VCaP (cell line): ENCODE data around the gene TNFRSF25.

Experiments used
- H3K27ac ChIP-seq: fragments of 450-650 bp; 2 replicates; pipeline ENCODE4 v1.5.1; 2017
- TF ChIP-seq, protein P1 (sequence below): fragments of 450-650 bp; conservative IDR thresholded peaks from 2 replicates; pipeline ENCODE4 v1.5.1; 2017; ENCODE audit warnings: mild to moderate bottlenecking, moderate library complexity

TNFRSF25 gene

GRCh38 chr1:6510493-6510892 is 44.5 kb upstream of the TNFRSF25 start:
- H3K27ac ChIP-seq: no peak overlapping the region
- TF ChIP-seq, protein P1, sequence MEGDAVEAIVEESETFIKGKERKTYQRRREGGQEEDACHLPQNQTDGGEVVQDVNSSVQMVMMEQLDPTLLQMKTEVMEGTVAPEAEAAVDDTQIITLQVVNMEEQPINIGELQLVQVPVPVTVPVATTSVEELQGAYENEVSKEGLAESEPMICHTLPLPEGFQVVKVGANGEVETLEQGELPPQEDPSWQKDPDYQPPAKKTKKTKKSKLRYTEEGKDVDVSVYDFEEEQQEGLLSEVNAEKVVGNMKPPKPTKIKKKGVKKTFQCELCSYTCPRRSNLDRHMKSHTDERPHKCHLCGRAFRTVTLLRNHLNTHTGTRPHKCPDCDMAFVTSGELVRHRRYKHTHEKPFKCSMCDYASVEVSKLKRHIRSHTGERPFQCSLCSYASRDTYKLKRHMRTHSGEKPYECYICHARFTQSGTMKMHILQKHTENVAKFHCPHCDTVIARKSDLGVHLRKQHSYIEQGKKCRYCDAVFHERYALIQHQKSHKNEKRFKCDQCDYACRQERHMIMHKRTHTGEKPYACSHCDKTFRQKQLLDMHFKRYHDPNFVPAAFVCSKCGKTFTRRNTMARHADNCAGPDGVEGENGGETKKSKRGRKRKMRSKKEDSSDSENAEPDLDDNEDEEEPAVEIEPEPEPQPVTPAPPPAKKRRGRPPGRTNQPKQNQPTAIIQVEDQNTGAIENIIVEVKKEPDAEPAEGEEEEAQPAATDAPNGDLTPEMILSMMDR: no peak

- no peak overlapping the region for H3K27ac ChIP-seq
- TF ChIP-seq, protein P1: no peak
These were observed 43.9 kb upstream of the TNFRSF25 start for GRCh38 chr1:6509919-6510291.

GRCh38 chr1:6509220-6509918 is 43.4 kb upstream of the TNFRSF25 start:
- H3K27ac ChIP-seq: no peak overlapping the region
- TF ChIP-seq, protein P1: no peak

DNA sequence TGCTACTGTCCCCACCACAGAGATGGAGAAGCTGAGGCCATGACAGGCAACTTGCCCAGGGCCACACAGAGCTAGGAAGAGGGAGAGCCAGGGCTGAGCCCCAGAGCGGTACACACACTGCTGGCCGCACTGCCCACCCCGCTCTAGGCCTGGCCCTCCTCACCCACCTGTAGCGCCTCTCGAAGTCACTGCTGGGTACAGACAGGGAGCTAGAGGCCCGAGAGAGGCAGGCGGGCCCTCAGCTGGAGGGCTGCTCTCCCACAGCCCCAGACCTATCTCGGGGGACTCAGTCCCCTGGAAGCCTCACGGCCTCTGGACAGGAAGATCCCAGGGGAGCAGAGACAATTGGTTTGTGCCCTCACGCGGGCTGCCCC is 42.8 kb upstream of the TNFRSF25 start:
- no peak overlapping the region for H3K27ac ChIP-seq
- TF ChIP-seq, protein P1: no peak

DNA sequence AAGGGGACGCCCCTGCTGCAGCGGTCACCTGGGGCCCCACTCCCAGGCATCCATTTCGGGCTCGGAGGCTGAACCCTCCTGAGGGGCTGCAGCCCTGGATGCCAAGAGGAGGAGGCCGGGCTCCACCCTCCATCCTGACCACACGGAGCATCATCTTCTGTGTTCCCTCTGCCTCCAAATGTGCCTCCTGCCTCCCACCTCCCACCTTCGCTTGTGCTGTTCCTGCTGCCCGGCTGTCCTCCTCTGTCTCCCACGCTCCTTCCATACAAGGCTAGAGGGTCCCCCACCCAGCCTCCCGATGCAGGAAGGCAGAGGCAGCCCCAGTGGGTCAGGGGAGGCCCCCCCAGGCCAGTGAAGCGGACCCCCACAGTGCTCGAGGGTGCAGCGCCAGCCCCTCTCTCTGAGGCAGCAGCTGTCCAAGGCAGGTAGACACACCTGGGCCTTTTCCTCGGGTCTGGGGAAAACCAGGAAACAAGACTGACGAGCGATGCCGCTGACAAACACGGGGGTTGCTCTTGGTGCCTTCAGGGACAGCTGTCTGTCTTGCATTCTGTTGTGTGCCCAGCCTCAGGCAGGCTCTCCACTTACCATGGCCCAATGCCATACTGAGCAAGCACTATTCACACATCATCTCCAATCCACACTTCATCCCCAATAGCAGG is 42.3 kb upstream of the TNFRSF25 start:
- H3K27ac ChIP-seq: no peak overlapping the region
- TF ChIP-seq, protein P1: no peak

GRCh38 chr1:6507461-6507911 is 41.5 kb upstream of the TNFRSF25 start:
- TF ChIP-seq, protein P1: no peak
- H3K27ac ChIP-seq: no peak overlapping the region

GRCh38 chr1:6507037-6507428 is 41.1 kb upstream of the TNFRSF25 start:
- TF ChIP-seq, protein P1: no peak
- no peak overlapping the region for H3K27ac ChIP-seq
